Spleen (tissue), 7 donors: ENCODE measurements around the gene LRMDA.

Experiments
- POLR2A ChIP-seq, 3 donors: fragments of 450-650 bp; IDR thresholded peaks; one replicate each; pipeline ENCODE4 v1.5.1; 2017; ENCODE audit warnings: antibody characterized with exemption in 3 of 3, mild to moderate bottlenecking in 1 of 3
- TF ChIP-seq, protein P1 (sequence below), 11 experiments: fragments of 200-600 bp in 7 of 11; fragments of 450-650 bp in 4 of 11; sonication (generic) in 4 of 11; IDR thresholded peaks in 8 of 11; conservative IDR thresholded peaks in 3 of 11; 1 replicate in 7 of 11; 2 replicates in 4 of 11; pipeline versions ENCODE4 v1.4.0 to v1.8.0; 2016 to 2021; ENCODE audit warnings: antibody characterized with exemption in 11 of 11, inconsistent platforms in 4 of 11, mild to moderate bottlenecking in 1 of 11
- donor health status: DM: no; HTN: no; CAD: no; lungs with moderate emphysema.
- donor health status: DM: no; HTN: no; CAD: no.
- donor health status: DM: no; HTN: no; CAD: no.

DNA sequence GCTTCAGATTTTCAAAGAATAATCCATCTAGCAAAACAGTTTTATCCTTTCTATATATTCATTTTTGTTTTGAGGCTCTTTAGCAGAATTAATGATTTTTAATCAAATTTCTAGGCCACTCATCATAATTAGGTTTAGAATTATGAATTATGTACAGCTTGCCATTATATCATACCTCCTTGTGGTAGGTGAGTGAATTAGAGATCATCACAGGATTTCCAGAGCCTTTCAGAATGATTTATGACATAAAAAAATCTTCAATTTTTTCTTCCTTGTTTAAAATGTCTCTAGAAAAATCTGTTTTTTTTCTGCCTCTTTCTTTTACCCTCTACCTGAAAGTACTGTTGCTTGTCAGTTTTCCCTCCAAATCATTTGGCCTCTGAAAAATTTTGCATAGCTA is 433.3 kb downstream of the LRMDA start:
- TF ChIP-seq, protein P1, sequence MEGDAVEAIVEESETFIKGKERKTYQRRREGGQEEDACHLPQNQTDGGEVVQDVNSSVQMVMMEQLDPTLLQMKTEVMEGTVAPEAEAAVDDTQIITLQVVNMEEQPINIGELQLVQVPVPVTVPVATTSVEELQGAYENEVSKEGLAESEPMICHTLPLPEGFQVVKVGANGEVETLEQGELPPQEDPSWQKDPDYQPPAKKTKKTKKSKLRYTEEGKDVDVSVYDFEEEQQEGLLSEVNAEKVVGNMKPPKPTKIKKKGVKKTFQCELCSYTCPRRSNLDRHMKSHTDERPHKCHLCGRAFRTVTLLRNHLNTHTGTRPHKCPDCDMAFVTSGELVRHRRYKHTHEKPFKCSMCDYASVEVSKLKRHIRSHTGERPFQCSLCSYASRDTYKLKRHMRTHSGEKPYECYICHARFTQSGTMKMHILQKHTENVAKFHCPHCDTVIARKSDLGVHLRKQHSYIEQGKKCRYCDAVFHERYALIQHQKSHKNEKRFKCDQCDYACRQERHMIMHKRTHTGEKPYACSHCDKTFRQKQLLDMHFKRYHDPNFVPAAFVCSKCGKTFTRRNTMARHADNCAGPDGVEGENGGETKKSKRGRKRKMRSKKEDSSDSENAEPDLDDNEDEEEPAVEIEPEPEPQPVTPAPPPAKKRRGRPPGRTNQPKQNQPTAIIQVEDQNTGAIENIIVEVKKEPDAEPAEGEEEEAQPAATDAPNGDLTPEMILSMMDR (IDR thresholded peaks at IDR 0.05 in 8 of 11, conservative IDR thresholded peaks at IDR 0.05 in 3 of 11) = no peak
- TF ChIP-seq POLR2A (IDR thresholded peaks at IDR 0.05) = no peak
